ENCODE results near the gene LAMC3.
"Not testable (repeated sequence)": the region's sequence is repeated elsewhere in the genome, so short reads cannot be mapped to it uniquely, and the experiment has no call there.

Gene LAMC3

DNA sequence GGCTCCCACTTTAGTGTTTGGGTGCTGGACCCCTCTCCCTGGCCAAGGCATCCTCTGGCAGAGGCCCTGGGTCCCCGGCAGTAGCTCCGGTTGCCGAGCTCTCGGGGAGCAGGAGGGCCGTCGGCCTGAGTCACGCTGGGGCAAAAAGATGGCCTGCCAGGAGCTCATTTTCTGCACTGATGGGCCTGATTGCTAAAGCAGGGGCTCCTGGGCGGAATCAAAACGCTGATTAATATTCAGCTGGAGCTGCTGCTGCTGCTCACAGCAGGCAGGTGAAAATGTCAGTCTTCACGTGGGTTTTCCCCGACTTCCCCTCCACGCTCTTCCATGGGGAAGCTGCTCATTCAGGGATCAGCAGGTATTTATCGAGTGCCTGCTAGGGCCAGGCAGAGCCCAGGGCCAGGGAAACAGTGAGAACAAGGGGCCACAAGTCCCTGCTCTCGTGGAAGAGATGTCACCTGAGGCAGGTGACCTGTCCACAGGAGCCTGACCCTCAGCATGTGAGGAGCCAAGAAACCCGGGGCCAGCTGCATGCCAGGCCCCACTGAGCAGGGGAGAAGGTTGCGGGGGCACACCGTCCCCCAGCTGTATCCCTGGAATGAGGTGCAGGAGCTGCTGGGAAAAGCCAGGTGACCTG is 22.1 kb downstream of the LAMC3 start:
- no peak for DNase-seq

DNA sequence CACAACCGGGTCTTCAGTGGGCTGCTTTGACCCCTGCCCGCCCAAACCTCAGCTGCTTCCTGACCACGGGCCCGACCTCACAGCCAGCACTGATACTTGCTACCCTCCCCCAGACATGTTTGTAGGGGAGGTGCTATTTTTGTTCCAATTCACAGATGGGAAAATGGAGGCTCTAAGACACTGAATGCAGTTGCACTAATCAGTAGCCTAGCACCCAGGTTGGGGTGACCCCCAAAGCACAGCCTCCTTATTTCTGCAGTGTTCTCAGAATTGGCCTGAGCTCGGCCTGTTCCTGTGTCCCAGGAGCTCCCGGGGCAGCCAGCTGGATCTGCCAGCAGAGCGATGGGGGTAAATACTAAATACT is 22.6 kb downstream of the LAMC3 start:
- DNase-seq: no peak

DNA sequence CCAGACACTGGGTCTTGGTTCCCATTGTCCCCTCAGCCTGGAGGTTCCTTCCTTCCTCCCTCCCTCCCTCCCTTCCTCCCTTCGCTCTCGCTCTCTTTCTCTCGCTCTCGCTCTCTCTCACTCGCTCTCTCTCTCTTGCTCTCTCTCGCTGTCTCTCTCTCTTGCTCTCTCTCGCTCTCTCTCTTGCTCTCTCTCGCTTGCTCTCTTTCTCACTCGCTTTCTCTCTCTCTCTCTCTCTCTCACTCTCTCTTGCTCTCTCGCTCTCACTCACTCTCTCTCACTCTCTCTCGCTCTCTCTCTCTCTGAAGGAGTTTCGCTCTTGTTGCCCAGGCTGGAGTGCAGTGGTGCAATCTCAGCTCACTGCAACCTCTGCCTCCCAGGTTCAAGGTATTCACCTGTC is 23.4 kb downstream of the LAMC3 start:
- no peak for DNase-seq

DNA sequence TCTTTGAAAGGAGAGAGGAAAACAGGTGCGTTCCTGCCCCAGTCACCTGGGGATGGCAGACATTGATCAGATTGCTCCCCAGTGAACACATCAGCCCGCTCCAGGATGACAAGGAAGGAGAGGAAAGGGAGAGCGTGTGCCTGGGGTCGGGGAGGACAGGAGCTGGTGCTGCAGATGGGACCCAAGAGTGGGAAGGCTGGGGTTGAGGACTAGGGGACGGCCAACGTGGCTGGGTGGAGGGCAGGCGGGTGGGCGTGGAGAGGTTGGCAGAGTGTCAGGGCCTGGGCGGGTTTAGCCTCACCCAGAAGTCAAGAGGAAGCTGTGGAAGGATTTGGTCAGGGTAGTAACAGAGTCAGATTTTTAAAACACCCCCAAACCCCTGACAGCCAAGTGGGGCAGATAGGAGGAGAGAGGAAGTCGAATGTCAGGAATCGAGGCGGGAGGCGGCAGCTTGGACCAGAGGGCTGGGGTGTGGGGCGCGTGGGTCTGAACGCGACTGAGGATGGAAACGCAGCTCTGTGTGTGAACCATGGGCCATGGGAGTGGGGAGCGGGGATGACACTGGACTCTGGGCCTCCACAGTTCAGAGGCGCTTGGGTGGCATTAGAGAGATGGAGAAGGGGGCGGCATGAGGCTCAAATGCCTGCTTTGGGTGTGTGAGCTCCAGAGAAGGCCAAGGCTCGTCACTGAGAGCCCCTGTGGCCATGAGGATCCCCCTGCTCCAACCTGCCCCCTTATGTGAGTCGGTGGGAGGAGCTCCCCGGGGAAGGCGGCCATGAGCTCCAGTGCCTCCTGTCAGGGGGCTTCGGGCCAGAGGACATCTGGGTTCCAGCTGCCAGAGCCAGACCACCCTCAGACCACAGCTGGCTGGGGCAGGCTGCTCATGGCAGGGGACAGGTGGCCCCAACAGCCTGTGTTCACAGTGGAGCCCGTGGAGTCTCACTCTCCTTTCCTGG is 24.6 kb downstream of the LAMC3 start:
- DNase-seq: no peak

DNA sequence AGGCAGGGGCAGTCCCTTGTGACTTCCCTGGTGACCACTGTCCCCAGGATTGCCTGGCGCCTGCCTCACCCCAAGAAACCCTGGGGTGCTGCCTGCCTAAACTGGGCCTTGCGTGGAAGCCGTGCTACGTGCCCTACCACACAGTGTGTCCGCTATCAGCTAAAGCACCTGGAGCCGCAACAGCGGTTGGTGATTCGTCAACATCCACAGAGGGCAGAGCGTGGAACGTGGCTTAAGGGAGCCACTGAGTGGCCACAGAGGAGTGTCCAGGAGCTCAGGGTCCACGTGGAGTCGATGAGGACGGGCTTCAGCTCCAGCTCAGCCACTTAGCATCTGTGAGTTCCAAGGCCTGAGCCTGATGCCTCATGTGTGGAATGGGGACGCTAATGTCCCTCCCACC is 25.3 kb downstream of the LAMC3 start:
- no peak for DNase-seq

DNA sequence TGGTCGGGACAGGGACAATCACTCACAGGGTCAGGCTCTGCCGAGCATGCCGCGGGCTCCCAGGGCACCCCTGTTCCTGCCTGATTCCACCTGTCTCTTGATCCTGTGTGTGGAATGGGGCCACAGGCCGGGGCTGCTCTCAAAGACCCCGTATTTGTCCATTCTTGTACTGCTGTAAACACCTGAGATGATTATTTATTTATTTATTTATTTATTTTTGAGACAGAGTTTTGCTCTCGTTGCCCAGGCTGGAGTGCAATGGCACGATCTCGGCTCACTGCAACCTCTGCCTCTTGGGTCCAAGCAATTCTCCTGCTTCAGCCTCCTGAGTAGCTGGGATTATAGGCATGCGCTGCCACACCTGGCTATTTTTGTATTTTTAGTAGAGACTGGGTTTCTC is 25.8 kb downstream of the LAMC3 start:
- not testable (repeated sequence) for DNase-seq

DNA sequence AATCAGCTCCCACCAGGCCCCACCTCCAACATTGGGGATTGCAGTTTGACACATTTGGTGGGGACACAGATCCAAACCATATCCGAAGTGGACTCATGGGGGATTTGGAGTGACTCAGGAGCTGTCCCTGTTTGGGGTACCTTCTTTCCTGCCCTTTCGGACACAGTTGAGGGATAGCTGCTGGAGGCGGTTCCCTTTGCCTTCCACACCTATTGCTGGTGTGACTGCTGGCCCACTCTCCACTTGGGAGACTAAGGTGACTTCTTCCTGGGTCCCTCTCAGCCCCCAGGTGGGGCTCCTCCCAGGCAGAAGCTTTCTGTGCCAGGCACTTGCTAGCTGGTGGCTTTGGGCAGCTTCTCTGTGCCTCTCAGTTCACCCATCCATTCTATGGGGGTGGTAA is 26.6 kb downstream of the LAMC3 start:
- no peak for DNase-seq

DNA sequence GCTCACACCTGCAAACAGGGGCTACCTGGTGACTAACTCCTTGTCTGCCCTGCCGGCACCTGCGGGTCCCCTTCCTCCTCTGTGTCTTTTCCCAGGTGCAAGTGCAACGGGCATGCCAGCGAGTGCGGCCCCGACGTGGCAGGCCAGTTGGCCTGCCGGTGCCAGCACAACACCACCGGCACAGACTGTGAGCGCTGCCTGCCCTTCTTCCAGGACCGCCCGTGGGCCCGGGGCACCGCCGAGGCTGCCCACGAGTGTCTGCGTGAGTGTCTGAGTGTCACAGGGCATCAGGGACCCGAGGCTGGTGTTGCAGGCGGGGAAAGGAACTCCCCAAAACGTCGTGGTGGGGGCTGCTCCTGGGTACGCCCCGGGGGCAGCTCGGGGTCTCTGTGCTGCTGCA is 27.1 kb downstream of the LAMC3 start:
- DNase-seq: no peak

DNA sequence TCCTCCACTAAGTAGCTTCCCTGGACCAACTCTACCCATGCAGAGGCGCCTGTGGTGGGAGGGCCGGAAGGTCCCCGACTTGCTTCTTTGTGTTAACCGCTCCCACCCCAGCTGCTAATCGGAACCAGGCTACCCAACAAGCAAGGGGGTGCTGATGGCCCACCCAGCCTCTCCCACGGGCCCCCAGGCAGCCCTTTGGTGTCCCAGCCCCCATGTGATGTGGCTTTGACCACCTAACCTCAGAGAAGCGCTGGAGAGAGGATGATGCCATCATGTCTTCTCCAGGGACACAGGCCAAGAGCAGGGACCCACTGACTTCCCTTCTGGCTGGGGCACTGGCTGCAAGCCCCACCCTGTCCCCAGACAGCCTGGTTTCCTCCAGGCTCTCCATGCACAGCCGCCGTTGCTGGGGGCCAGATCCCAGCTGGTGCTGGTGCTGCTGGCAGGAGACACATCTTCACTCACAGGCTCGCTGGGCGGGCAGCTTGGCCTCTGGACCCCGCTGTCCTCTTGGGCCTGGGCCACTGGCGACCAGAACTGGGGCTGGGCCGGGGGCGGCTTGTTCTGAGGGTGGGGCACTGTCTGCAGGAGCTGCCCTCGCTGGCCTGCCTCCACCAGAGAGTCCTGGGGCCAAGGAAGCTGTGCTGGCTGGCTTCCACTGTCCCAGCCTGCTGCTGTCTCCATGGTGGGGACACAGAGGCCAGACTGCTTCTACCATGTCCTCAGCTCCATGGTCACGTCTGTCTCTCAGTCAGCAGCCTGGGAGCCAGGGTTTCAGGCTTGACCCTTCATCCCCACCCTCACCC is 27.8 kb downstream of the LAMC3 start:
- DNase-seq: no peak

DNA sequence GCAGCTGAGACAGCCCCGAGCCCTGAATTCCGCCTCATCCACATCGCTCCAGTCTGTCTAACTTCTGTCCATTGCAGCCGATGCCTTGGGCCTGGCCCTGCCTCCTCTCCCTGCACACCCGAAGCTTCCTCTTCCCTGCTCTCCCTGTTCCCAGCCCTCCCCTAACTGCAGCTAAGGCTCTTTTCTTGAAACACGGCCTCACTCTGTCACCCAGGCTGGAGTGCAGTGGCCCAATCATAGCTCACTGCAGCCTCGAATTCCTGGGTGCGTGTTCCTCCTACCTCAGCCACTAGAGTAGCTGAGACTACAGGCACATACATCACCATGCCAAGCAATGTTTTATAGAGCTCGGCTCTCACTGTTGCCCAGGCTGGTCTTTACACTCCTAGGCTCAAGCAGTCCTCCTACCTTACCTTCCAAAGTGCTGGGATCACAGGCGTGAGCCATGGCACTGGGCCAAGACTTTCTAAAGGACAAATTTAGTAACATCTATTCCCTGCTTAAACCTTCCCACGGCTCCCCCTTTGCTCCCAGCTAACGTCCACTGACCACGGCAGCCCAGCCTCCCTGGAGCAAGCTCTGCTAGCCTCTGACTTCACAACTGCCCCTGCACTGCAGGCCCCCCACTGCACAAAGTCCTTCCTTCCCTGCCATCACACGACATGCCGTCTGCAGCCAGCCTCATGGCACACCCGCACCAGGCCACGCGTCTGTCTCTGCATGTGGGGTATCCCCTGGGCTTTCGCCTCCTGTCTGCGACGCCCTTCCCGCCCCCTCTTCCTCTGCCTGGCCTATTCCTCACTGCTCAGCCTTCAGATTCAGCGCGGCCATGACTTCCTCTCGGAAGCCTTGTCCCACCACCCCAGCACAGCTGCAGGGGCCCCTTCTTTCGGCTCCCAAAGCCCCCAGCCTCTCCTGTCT is 28.6 kb downstream of the LAMC3 start:
- DNase-seq: no peak

DNA sequence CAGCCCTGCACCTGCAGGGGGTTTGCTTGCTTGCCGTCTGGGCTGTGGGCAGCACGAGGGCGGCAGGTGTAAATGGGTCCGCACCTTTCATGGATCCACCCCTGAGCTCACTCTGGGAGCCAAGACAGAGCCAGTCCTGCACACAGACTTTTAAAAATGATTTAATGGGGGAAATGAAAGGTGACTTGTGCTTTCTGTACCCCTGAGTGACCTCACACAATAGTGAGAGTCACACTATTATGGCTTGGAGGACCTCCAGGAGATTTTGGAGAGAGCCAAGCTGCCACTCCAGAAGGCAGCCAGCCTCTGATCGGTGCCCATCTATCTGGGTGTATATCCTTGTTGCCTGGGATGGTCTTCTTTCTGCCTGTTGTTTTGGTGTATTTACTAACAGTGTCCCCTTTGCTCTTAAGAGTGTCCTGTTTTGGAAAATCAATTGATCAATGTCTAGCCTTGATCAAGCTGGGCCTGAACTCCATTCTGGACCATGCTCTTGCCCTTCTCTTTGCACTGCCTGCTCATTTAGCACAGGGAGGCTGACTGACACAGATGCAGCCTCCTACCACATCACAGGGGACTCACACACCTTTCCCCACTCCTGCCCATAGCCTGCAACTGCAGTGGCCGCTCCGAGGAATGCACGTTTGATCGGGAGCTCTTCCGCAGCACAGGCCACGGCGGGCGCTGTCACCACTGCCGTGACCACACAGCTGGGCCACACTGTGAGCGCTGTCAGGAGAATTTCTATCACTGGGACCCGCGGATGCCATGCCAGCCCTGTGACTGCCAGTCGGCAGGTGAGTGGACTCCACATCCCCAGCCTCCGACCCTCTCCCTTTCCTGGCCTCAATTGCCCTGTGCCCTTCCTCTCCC is 29.5 kb downstream of the LAMC3 start:
- DNase-seq: no peak

DNA sequence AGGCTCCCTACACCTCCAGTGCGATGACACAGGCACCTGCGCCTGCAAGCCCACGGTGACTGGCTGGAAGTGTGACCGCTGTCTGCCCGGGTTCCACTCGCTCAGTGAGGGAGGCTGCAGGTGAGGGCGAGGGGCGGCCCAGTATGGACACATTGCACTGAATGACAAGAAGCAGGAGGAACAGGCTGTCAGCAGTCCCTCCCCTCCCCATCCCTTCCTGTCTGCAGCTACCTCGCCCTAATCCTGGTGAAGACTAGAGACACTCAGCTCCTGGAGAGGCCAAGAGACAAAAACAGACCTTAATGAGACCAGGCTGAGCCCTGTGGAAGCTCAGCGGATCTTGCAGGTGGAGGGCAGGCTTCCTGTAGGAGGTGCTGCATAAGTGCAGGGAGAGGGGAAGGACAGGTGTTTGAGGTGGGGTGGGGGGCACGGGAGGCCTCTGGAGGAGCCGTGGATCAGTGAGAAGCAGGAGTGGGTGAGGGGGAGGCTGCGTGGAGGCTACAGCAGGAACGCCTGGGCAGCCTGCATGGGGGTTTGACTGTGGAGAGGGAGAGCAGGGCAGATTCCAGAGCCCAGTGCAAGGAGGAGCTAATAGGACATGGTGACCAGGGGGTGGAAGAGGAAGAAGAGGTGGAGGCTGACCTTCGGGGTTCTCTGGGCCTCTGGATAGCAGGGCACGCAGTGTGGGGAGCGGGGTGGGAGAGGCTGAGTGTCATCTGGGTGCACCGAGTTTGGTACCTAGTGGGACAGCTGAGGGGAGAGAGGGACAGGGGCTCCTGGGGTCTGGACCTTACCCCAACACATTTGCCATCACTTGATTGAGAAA is 30.4 kb downstream of the LAMC3 start:
- no peak for DNase-seq

DNA sequence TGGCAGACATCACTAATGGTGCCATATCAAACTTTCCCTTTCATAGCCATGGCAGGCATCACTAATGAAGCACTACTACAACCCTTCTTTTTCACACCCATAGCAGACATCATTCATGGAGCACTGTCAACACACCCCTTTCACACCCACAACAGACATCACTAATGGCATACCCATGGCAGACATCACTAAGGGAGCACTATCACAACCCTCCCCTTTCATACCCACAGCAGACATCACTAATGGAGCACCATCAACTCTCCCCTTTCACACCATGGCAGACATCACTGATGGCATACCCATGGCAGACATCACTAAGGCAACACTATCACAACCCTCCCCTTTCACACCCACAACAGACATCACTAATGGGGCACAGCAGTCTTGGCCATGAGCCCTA is 33.7 kb downstream of the LAMC3 start:
- no peak for DNase-seq

DNA sequence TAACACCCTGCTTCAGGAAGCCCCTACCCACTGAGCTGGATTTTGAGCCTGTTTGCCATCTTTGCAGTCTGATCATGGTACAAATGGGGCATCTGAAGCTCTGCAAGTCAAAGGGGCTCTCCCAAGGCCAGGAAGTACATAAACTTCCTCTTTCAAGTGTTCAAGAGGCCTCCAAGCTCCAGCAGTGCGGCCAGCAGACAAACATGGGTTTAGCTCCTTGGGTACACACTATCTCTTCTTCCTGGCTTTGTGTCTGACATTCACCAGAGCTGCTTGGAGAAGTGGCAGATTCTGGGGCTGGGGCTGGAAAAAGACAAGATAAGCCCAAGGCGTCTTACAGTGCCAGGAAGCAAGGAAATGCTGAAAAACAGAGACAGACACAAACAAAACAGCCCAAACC is 34.1 kb downstream of the LAMC3 start:
- no peak for DNase-seq

DNA sequence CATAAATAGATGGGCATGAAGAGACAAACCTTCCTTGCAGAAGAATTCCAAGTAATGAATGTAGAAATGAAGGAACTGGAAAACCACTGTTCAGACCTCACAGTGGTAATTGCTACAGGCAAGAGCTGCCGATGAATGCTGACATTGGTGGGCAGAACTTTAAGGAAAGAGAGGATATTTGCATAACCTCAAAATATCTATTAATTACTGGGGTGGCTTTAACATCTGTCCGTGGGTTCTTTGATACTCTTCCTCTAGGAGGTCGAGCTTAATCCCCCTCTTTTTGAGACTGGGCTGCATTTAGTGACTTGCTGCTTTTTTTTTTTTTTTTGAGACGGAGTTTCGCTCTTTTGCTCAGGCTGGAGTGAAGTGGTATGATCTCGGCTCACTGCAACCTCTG is 34.7 kb downstream of the LAMC3 start:
- DNase-seq: no peak

DNA sequence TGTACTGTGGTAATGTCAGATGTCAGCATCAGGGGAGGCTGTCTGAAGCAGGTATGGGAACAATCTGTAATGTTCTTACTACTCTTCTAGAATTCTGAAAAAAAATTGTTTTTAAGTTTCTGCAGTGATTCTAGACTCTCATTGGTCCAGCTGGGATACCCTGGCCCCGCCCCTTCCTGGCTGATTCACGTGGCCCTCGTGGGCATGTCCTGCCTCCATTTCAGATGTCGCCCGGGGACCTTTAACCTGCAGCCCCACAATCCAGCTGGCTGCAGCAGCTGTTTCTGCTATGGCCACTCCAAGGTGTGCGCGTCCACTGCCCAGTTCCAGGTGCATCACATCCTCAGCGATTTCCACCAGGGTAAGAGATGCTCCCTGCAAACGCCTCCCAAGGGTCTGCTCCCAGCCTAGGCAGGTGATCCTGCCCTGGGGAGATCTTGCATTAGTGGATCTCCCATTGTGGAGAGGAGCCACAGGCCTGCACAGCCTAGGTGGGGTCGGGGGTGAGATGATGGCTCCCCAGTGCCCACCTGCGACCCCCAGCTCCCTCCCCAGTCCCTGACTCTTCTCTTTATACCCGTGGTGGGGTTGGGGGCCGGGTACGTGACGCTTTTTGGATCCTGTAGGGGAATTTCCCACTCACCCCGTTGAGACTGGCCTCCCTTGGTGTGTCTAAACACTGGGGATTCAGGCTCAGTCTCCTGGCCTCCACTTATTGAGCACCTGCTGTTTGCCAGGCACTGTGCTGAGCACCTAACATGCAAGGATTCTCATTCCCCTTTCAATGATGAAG is 36.5 kb downstream of the LAMC3 start:
- peak; percentile 49 to 64 for DNase-seq

DNA sequence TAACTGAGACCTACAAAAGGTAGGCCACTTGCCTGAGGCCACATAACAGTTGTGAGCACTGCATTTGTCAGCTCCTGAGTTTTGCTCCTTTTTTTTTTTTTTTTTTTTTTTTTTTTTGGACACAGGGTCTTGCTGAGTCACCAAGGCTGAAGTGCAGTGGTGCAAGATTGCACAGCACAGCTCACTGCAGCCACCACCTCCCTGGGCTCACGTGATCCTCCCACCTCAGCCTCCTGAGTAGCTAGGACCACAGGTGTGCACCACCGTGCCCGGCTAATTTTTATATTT is 37.1 kb downstream of the LAMC3 start:
- DNase-seq: no peak

DNA sequence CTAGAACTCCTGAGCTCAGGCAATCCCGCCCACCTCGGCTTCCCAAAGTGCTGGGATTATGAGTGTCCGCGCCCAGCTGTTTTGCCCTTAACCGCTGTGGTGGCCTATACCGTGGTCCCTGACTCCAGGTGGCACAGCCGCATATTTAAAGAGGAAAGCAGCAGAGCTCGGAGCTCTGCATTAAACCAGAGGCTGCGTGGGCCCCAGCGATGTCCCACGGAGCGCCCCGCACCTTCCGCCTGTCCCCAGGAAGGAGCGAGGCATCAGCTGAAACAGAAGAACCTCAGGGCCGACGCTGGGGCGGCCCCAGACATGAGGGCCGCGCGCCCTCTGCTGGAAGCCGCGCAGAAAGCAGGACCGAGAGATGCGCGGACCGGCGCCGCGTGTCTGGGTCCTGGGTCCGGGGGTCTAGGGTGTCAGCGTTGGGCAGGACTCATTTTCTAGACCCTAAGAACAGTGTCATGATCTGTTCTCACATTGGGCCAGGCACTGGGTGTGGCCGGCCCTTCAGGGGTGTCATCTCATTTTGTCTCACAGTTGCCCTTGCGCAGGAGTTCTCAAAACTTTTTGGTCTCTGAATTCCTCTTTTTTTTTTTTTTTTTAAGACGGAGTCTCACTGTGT is 37.7 kb downstream of the LAMC3 start:
- DNase-seq: peak; percentile 83 to 86

DNA sequence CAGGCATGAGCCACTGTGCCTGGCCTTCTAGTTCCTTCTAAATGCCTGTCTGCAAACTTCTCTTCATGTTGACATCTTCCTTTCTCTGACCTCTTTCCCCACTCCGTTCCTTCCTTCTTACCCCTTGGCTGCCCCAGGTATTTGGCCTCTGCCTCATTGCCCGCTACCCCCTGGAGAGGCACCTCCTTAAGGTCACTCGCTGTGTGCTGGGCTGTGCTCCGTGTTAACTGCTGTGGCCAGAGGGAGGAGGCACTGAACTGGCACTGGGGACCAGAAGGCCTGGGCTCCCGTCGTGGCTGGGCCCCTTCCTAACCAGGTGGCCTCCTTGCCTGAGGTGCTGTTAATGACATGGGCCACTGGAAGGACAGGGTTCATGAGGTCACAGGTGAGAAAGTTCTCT is 39.4 kb downstream of the LAMC3 start:
- no peak for DNase-seq

DNA sequence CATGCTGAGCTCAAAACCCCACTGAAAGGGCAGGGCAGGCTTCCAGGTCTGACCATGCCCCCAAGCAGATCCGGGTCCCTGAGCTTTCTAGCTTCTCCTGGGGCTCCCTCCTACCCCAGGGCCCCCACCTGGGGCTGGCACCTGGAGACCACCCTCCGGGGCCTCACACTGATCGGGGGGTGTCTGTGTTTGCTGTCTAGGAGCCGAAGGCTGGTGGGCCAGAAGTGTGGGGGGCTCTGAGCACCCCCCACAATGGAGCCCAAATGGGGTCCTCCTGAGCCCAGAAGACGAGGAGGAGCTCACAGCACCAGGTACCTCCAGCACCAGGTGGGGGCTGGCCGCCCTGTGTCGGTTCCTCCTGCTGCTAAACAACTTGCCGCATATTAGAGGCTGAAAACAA is 39.8 kb downstream of the LAMC3 start:
- DNase-seq: no peak
